ENCODE measurements around the gene SPTBN4. TPM values are rescaled to one million over a fixed set of nuclear protein-coding genes. Genes with fewer than 3 reads are reported as not detected.

SPTBN4 gene
- total RNA-seq, 1 donor from 2014 or later = 3.4 TPM

DNA sequence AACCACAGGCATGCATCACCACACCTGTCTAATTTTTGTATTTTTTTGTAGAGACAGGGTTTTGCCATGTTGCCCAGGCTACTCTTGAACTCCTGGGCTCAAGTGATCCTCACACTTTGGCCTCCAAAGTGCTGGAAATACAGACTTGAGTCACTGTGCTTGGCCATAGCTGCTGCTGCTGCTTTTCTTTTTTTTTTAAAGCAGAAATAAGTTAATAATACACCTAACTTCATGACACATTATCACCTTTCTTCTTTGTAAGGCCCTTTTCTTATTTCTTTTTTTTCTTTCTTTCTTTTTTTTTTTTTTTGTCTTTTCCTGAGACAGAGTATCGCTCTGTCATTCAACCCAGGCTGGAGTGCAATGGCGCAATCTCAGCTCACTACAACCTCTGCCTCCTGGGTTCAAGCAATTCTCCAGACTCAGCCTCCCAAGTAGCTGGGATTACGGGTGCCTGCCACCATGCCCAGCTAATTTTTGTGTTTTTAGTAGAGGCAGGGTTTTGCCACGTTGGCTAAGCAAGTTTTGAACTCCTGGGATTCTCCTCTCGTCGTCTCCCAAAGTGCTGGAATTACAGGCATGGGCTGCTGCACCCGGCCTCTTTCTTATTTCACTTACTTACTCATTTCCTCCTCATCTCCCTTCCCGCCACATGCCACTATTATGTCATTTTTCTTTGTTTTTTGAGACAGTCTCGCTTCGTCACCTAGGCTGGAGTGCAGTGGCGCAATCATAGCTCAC lies 118.6 kb downstream of the SPTBN4 start:
- no peak overlapping the region for H3K27ac Mint-ChIP-seq
- H3K36me3 Mint-ChIP-seq = peaks cover 32% of the 10 kb centered on the region
- DNase-seq (ENCODE audit: low spot score in 2 of 2, unreplicated experiment in 2 of 2) = no peak
- H3K4me3 Mint-ChIP-seq = no peak overlapping the region
- H3K4me1 Mint-ChIP-seq = peaks cover 2% of the 10 kb centered on the region
- TF ChIP-seq, protein P1, sequence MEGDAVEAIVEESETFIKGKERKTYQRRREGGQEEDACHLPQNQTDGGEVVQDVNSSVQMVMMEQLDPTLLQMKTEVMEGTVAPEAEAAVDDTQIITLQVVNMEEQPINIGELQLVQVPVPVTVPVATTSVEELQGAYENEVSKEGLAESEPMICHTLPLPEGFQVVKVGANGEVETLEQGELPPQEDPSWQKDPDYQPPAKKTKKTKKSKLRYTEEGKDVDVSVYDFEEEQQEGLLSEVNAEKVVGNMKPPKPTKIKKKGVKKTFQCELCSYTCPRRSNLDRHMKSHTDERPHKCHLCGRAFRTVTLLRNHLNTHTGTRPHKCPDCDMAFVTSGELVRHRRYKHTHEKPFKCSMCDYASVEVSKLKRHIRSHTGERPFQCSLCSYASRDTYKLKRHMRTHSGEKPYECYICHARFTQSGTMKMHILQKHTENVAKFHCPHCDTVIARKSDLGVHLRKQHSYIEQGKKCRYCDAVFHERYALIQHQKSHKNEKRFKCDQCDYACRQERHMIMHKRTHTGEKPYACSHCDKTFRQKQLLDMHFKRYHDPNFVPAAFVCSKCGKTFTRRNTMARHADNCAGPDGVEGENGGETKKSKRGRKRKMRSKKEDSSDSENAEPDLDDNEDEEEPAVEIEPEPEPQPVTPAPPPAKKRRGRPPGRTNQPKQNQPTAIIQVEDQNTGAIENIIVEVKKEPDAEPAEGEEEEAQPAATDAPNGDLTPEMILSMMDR (IDR thresholded peaks at IDR 0.05; ENCODE audit: unreplicated experiment) = no peak
- no peaks in the 10 kb centered on the region for H3K27me3 Mint-ChIP-seq (ENCODE audit: low read depth)
- no peaks in the 10 kb centered on the region for H3K9me3 Mint-ChIP-seq

DNA sequence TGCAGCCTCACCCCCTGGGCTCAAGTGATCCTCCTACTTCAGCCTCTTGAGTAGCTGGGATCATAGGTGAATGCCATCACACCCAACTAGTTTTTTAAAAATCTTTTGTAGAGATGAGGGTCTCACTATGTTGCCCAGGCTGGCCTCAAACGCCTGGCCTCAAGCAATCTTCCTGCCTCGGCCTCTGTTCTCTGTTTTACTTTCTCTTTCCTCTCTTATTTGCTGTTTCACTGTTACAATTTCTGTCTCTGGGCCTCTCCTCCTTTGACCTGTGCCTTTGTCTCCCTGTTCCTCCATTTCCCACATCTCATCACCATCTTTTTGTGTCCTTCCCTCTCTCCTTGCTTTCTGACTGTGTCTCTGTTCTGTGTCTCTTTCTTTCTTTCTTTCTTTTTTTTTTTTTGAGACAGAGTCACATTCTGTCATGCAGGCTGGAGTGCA lies 119.2 kb downstream of the SPTBN4 start:
- H3K27me3 Mint-ChIP-seq (ENCODE audit: low read depth) = no peaks in the 10 kb centered on the region
- TF ChIP-seq, protein P1 (IDR thresholded peaks at IDR 0.05; ENCODE audit: unreplicated experiment) = no peak
- H3K4me1 Mint-ChIP-seq = peaks cover 2% of the 10 kb centered on the region
- H3K27ac Mint-ChIP-seq = no peak overlapping the region
- peaks cover 29% of the 10 kb centered on the region for H3K36me3 Mint-ChIP-seq
- no peak for DNase-seq (ENCODE audit: low spot score in 2 of 2, unreplicated experiment in 2 of 2)
- no peaks in the 10 kb centered on the region for H3K9me3 Mint-ChIP-seq
- no peak overlapping the region for H3K4me3 Mint-ChIP-seq

DNA sequence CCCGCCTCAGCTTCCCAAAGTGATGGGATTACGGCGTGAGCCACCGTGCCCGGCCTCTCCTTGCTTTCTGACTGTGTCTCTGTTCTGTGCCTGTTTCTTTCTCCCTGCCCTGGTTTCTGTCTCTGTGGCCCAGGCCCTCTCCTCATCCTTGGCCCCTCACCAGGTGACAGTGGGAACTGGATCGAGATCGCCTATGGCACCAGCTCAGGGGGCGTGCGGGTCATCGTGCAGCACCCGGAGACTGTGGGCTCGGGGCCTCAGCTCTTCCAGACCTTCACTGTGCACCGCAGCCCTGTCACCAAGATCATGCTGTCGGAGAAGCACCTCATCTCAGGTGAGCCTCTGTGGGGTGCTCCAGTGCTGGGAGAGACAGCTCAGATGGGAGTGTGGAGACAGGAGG lies 119.8 kb downstream of the SPTBN4 start:
- Mint-ChIP-seq H3K4me1 (peaks cover 2% of the 10 kb centered on the region), H3K4me3 (no peak overlapping the region), H3K27me3 (ENCODE audit: low read depth) (no peaks in the 10 kb centered on the region), H3K36me3 (peaks cover 26% of the 10 kb centered on the region), H3K9me3 (no peaks in the 10 kb centered on the region), H3K27ac (no peak overlapping the region)
- TF ChIP-seq, protein P1 (IDR thresholded peaks at IDR 0.05; ENCODE audit: unreplicated experiment) = no peak
- no peak for DNase-seq (ENCODE audit: low spot score in 2 of 2, unreplicated experiment in 2 of 2)

DNA sequence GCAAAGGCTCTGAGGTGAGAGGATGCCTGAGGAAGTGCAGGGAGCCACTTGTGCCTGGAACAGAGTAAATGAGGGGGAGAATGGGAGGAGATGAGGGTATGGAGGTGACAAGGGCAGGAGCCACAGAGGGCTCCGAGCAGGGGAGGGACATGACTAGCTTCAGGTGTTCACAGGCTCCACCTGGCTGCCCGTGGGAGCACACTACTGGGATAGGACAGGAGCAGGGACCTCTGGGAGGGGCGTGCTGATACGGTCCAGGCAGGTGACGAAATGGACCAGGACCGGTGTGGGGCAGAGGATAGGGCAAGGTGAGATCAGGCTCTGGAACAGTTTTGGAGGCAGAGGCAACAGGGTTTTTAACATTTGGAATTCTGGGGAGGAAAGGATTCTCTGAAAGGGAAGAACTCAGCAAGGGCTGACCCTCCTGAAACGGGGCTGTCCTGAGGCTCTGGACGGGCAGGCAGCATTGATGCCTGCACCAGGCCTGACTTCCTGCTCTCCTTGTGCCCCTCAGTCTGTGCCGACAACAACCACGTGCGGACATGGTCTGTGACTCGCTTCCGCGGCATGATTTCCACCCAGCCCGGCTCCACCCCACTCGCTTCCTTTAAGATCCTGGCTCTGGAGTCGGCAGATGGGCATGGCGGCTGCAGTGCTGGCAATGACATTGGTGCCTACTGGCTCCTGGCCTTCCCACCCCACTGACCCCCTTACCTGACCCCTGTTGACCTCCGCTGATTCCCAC lies 121.5 kb downstream of the SPTBN4 start:
- TF ChIP-seq, protein P1 (IDR thresholded peaks at IDR 0.05; ENCODE audit: unreplicated experiment) = no peak
- DNase-seq (ENCODE audit: low spot score in 2 of 2, unreplicated experiment in 2 of 2) = no peak
- H3K27me3 Mint-ChIP-seq (ENCODE audit: low read depth) = no peaks in the 10 kb centered on the region
- peaks cover 2% of the 10 kb centered on the region for H3K4me1 Mint-ChIP-seq
- no peaks in the 10 kb centered on the region for H3K9me3 Mint-ChIP-seq
- H3K4me3 Mint-ChIP-seq = no peak overlapping the region
- H3K36me3 Mint-ChIP-seq = peaks cover 22% of the 10 kb centered on the region
- no peak overlapping the region for H3K27ac Mint-ChIP-seq

DNA sequence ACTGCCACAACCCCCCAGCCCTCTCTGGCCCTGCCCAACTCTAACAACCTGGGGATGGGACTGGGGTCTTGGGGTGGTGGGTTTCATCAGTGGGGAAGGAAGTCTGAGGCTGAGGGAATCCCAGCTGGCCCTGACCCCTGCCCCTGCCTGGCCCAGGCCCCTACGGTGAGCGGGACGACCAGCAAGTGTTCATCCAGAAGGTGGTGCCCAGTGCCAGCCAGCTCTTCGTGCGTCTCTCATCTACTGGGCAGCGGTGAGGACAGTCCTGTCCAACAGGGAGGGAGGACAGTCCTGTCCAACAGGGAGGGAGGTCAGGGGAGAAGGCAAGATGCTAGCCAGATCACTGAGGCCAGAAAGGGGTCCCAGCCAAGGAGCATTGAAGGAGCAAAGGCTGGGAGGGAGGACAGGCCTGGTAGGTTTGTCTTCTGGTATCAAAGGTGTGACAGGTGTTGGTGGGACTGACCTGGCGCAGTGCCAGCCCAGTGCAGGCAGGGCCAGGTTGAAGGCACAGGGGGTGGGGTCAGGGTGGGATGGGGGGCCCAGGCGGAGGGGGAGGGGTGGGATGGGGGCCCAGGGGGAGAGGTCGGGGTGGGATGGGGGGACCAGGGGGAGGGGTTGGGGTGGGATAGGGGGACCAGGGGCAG lies 122.2 kb downstream of the SPTBN4 start:
- DNase-seq (ENCODE audit: low spot score in 2 of 2, unreplicated experiment in 2 of 2) = no peak
- TF ChIP-seq, protein P1 (IDR thresholded peaks at IDR 0.05; ENCODE audit: unreplicated experiment) = no peak
- Mint-ChIP-seq H3K4me3 (no peak overlapping the region), H3K27me3 (ENCODE audit: low read depth) (no peaks in the 10 kb centered on the region), H3K27ac (no peak overlapping the region), H3K4me1 (peaks cover 2% of the 10 kb centered on the region), H3K36me3 (peaks cover 20% of the 10 kb centered on the region), H3K9me3 (no peaks in the 10 kb centered on the region)

All from mesothelial cell of epicardium (in vitro differentiated cells).